HG02588 (cell line): ENCODE results near the gene CCNY.

Source experiments
- ATAC-seq: cut with Tn5 transposase; IDR thresholded peaks from one replicate; pipeline ENCODE4 v1.9.1; 2021; ENCODE audit warnings: mild to moderate bottlenecking, moderate library complexity; ENCODE audit not compliant: unreplicated experiment

CCNY gene

DNA sequence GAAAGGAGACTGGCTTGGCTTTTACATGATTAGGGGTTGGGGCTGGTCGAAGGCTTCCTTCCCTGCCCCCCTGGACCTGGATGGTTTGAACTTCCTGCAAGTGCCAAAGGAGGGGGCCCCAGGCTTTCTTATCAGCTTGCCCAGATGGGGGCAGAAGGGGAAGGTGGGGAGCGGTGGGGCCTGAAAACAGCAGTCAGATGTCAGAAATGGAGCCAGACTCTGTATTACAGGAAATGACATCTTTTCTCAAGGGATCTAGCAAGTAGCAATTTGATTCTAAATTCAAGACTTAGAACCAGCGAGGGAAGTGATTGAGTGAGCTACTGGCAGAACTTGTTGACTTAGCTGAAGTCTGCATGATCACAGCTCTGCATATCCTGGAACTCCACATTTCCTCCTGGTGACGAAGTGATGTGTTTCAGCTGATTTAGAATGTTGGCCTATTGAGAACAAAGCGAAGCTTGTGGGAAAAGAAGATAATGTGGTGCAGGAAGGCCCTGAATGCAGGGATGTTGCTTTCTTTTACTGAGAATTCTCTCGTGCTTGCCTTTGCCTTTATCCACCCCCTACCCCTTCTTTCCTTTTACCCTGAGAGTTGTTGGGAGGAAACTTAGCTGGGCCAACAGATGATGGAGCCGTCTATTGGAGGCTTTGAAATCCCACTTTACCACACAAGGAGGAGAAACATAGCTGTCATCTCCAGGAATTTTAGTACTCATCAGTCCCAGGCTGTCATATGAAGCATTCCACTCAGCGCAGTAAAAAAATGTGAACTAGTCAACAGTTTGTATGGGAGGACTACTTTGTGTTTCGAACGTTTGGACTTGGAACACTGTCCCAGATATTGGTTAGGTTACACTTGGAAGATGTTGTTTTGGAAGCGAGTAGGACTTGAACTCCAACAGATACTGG lies 43.2 kb downstream of the CCNY start:
- ATAC-seq: peak; percentile 60

DNA sequence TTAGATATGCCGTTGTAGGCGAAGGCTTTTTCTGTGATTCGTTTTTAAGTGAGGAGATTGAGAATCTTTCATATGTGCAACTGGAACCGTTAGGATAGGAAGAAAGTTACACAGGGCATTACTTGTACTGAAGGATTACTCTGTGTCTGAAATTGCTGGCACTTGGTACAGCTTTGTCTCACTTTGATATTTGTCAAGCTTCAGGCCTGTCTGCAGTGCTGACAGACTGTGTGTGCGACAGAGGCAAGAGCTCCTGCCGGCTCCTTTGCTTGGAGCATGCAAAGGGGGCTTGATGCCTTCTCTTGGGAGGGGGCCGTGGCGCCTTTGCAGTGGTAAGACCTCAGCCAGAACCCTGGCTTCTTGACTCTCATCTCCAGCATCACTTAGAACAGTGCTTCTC lies 45.8 kb downstream of the CCNY start:
- ATAC-seq: no peak

DNA sequence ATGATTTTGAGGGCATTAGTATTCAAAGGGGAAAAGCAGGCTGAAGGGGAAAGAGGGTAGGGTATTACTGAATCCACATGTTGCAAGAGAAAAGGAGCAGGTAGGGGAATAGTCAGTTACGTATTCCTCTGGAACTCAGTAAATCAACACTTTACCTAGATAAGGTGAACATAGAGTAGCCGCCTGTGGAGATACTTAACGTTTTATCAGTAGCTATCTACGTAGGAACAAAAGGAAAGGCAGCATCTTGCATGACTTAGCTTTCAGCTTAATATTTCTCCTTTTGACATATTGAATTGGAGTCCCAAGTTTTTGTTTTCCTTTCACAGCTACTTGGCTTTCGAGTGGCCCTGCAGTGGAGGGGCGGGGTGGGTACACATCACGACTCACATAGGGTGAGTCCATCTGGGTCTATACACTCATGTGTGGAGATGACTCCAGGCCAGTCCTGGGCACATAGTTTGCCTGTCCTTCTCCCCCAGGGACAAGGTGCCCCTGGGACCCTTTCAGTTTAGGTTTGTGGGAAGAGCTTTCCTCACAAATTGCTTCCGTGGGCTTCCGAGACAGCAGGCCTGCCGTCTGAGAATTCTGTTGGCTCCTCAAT lies 48.1 kb downstream of the CCNY start:
- no peak for ATAC-seq

DNA sequence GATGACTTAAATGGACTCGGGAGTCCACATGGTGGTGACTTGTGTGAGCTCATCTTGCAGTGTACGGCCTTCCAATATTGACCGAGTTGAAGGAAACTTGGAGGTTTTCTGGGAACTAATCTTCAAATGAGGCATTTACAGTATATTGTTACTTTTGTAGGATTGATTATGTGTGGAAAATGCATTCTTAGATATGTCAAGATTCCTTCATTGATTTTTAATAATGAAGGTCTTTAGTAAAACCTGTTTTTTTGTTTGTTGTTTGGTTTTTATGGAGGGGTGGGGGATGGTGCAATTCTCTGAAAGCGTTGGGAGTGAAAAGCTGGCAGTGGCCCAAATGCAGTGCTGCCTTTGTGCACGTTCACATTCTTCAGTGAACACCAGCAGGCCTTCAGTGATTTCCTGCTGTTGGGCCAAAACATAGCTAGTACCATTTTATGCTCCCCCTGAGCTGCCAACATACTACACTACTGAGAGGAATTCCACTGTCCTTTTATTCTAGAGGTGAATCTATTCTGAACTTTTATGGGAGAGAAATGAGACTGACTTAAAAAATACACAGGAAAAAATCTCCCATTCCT lies 50.4 kb downstream of the CCNY start:
- no peak for ATAC-seq

DNA sequence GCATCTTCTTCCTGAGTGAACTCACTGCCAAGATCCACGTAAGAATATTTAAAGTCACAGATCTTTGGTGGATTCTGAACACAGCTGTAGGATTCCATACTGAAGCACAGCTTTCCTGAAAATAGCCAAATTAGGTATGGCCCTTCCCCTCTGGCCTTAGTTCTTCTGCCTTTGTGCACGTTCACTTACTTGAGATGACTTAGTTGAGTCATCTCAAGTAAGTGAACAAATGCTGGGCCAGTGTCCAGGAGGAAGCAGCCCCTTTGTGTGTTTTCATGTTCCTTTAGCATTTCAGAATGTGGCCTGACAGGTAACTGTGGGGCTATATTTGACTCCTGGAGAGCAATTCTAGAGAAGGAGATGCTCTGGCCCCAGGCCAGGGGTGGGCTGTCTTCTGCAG lies 51.5 kb downstream of the CCNY start:
- ATAC-seq: peak; percentile 75

DNA sequence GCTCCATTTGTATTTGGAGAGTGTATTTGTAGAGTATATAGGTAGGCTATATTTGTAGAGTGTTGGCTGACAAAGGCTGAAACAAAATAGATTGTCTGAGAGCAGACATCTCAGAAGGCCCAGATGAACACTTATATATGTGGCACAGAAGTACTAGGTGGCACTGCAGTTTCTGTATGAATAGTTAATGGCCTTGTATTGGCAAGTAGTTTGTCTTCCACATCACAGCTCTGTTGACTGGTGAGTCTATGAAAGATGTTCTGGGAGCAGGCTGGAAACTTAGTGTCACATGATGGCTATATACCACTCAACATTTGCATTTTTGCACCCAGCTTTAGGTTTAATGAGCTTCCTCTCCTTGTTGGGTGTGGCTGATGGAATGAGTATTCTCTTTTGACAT lies 51.9 kb downstream of the CCNY start:
- ATAC-seq: peak; percentile 36

DNA sequence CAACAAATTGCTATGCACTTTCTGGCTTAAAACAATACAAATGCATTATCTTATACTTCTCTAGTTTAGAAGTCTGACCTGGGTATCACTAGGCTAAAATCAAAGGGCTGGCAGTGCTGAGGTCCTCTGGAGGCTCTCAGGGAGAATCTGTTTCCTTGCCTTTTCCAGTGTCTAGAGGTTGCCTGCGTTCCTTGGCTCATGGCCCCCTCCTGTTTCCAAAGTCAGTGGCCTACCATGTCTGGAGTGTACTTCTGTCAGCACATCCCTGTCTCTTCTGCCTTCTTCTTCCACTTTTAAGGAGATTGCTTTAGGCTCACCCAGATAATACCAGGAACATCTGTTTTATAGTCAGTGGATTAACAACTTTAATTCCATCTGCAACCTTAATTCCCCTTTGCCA lies 52.4 kb downstream of the CCNY start:
- ATAC-seq: no peak

DNA sequence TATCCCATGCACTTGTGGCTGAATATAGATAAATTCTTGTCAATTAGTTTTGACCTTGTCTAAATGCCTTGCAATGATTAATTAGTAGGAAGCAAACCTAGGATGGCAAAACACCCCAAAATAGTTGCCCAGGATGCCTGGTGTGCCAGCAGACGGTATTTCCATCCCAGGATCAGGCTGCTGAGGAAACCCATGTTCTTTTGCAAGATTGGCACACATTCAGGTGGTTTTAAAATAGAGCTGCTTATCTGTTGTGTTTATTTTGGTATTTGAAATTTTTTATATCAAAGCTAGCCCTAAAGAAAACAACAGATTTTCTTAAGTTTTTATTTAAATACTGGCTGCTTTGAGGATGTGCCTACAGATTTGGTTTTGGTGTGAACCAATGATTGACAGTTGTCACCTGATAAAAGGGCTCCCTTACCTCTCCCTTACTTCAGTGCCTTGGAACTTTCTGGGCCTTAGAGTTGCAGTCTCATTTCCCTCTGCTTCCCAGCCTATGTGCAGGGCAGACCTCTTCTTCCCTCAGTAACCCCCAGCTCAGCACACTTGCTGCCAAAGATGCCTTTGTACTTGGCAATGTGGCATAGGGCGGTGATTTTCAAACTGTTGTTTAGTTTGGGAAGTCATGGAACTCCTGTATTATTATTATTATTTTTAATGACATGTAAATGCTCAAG lies 54.0 kb downstream of the CCNY start:
- ATAC-seq: no peak

DNA sequence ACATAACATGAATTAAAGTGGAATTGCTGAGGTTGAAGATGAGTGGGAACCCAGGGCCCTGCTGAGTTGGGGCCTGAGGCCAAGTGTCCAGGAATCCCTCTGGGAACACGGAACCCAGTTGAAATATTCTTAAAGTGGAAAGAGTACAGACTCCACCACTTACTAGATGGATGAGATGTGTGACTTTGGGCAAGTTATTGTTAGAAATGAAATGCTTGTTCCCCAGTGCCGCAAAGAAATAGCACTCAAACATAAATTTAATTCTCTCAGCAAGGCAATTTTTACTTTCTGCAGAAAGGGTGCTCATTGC lies 54.5 kb downstream of the CCNY start:
- no peak for ATAC-seq

DNA sequence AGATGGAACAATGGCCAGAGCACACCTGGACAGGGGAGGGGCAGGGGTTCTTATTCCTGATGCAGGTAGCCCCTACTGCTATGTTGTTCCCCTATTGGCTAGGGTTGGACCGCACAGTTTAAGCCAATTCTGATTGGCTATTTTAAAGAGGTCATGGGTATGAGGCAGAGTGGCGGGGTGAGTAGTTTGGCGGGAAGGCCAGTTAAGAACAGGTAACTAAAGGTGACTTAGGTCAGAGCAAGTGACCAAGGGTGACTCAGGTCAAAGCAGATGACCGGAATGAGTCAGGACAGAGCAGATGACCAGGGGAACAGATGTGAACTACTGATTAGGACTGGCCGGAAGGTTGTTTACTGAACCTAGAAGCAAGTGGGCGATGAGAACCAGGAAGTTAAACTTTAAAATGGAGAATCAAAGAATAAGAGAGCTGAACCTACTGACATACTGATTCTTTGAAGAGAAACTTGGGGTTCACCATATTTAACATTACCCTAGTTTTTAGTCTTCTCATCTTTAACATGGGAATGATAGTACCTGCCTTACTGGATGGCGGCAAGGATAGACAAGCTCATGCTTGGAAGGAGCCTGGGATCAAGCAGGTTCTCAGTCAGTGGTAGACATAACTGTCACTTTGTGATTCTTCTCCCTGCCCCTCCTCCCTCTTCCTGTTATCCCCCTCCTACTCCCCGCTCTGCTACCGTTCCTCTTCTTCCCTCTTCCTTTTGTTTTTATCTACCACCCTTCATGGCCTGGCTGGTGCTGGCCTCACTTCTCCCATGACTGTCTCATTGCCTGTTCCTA lies 55.0 kb downstream of the CCNY start:
- no peak for ATAC-seq

DNA sequence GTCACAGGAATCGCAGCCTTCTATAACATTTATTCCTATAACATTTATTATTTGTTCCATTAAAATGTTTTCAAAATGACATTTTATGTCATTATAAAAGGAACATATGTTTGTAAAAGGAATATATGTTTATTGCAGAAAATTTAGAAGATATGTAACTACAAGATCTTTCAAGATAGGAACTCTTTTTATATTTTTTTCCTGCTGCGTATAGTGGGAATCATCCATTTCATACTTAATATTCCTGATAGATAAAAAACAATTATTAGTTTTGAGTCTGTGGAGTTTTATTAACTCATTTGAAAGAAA lies 55.6 kb downstream of the CCNY start:
- ATAC-seq: no peak

DNA sequence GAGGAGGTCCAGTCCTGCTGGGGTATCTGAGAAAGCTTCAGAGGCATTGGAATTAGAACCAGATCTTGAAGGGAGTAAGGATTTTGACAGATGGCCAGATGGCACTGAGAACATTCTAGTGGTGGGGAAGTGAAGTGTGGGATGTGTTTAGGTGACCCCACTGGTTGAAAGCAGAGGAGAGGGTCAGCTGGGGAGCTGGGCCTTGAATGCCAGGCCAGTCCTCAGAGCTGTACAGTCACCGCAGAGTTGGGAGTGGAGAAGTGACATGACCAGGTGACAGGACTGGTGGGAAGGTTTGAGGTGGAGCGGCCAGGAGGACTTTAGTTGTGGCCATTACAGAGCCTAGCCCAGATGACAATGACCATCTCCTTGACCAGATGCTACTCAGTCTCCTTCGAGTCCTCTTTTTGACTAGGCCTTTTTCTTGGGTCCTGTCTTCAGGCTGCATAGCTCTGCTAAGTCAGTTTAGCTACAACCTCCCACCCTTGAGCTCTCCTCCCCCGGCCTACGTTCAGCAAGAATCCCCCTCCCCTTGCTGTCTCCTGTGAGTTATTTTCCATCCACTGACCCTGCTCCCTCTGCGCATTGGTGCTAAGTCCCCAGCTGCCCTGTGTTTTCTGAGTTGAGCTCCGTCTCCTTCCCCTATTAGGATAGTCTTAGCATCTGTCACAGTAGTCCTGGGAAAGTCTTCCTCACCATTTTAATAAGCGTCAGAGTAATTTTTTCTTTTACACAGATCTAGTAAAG lies 56.3 kb downstream of the CCNY start:
- ATAC-seq: no peak

DNA sequence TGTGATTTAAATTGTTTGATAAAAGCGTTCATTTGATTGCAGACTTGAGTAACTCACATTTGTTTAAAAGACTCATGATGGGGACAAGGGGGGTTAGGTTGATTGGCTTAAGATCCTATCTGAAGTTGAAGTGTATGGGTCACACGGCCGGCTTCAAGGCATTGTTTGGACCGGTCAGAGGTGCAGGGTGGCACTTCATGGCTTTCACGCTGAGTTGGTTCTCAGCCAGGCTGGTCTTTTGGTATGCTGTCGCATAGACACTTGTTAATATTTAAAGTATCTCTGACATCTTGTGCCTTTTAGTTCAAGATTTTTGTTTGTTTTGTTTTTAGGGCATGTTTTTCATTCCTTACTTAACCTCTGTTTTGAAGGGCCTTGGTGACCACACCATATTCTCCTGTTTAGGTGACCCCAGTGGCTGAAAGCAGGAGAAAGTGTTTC lies 58.1 kb downstream of the CCNY start:
- ATAC-seq: no peak

DNA sequence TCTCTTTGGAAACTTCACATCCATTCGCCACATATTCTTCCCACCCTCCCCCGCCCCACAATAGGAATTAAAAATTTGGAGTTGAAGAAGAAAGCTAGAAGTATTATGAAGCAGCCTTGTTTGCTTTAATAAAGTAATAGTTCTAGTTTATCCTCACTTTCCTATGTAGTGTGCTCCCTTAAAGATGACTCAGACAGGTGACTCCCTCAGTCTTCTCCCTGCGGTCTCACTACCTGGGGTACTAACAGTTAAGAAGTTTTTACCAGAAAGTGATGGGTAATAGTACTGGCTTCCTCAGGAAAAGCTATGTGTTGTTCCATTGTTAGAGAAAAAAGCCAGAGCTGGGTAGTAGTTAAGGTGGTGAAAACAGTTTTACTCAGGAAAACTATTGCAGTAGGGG lies 58.6 kb downstream of the CCNY start:
- no peak for ATAC-seq

DNA sequence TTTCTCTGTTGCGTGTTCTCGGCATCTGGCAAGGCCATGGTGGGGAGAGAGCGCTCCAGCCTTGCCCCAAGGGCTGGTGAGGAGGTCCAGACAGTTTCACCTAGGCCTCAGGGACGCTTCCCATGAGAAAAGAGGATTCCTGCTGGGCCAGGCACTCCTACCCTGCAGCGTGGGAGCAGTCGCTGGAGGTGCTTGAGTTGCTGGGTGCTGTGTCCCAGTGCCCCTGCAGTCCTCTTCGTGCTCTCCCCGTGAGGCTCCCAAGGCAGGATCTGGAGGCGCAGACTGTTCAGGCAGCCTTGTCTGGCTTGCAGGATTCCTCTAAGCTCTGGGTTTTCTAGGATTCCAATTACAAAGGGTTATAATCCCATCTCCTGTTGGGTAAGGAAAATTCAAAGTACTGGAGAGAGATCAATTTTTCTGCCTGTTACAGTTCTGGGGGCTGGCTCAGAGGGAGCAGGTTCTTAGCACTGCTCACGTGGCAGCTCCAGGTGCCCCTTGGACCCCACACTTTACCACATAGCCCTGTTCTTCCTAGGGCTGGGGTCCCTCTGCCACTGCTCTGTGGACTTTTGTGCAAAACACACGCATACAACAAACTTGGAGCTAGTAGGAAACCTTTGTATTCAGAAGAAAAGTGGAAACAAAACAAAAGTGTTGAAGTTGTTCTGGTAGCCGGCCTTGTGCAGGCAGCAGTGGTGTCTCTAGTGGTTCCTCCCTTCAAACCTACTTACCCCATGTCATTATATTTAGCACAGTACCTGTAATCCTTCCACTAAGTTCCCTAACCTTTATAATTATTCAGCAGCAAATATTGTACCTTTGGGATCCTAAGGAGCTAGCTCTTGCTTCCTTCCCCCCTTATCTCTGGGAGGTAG lies 60.5 kb downstream of the CCNY start:
- no peak for ATAC-seq

DNA sequence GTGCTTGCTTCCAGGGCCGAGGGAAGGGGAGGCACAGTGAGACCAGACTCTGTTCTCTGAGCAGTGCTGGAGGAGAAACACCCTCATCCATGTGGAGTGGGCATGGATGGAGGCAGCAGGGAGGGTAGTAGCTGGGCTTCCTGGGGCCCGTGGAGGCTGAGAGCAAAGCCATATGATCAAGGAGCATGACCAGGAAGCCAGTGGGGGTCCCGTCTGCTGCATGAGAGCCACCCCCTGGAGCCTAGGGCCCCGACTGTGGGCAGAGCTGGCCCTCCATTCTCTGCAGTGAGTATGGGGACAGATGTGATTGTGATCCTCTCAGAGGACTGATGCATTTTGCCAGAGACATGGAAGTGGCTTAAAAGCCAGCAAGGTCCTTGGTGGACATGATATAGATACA lies 61.6 kb downstream of the CCNY start:
- no peak for ATAC-seq

DNA sequence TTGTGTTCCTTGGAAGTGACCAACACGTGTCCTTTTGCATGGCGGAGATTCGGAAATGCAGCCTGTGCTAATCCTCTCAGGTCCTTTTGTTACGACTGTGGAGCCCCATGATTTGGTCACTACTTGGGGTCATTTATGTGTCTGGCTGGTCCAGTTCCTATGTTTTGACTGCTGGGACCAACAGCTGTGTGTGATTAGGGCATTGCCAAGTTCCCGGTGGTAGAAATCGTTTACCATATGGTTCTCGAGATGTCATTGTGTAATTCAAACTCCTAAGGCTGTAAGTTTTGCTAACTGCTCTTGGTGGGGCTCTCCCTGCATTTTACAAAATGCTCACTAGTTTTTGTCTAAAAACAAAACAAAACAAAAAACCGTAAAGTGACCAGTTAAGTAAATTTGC lies 62.0 kb downstream of the CCNY start:
- no peak for ATAC-seq

DNA sequence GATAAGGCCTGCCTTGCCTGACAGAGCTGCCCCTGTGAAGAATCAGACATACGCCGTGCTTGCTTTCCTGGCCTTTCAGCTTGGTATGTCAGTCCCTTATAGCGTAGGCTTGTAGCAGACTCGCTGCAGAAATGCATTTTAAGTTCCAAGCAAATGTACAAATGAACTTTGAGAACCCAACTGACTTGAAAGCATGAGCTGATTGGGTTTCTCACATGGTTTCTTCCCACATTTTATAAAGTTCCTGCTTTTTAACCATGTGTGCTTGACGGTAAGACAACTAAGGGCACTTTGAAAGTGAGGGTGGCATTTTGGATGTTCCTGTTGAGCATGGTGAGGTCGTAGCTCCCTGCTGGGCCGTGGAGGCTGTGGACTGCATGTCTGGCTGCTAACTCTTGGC lies 62.6 kb downstream of the CCNY start:
- no peak for ATAC-seq

DNA sequence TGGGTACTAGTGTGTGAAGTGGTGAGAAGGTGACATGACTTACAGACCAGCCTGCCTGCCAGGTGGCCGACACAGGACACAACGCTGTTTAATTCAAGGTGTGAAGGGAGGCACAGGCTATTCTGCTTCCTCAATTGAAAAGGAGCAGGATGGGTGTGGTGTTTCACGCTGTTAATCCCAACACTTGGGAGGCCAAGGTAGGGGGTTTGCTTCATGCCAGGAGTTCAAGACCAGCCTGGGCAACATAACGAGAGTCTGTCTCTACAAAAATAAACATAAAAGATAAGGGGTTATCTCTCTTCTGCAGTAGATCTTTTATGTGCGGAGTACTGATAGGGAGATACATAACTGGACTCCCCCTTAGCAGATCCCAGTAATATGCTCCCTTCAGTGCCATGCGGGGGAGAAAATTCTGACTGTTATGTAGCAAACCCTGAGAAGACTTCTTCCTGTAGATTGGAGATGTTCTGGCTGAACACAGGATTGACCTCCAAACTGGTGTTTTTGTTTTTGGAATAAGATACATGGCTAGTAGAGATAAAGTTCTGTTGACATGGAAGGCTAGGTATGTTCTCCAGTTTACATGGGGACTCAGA lies 63.2 kb downstream of the CCNY start:
- ATAC-seq: no peak
